B cell (primary cell): ENCODE results near the gene TAGLN2.

Source experiments
- CTCF ChIP-seq: fragments of 200-600 bp; IDR thresholded peaks from one replicate; pipeline ENCODE4 v1.8.0; 2022; ENCODE audit warnings: antibody characterized with exemption, mild to moderate bottlenecking
- EZH2 ChIP-seq: IDR thresholded peaks from 2 replicates; pipeline ENCODE4 v1.6.1; 2012; ENCODE audit warnings: borderline replicate concordance, low read depth, mild to moderate bottlenecking, moderate library complexity, low read length; ENCODE audit not compliant: insufficient read depth, poor library complexity, severe bottlenecking

GRCh38 chr1:159892944-159893343, 32.4 kb downstream of the TAGLN2 start:
- no peak for TF ChIP-seq EZH2
- no peak for TF ChIP-seq CTCF
